Loucy (cell line): ENCODE data around the gene PTH2.
"Not testable (repeated sequence)": the region's sequence is repeated elsewhere in the genome, so short reads cannot be mapped to it uniquely, and the experiment has no call there.

ENCODE experiments used
- H2AFZ ChIP-seq: fragments of 200-600 bp; sonication (generic); 2 replicates; pipeline ENCODE4 v1.6.0; 2016; ENCODE audit warnings: antibody characterized with exemption, mild to moderate bottlenecking, low read length, moderate library complexity
- H3F3A ChIP-seq: fragments of 200-600 bp; 2 replicates; pipeline ENCODE4 v1.6.0; 2016; ENCODE audit warnings: antibody characterized with exemption, low read depth, mild to moderate bottlenecking
- H3K27me3 ChIP-seq: fragments of 200-600 bp; sonication (generic); 2 replicates; pipeline ENCODE4 v1.6.1; 2014; ENCODE audit warnings: low read length, mild to moderate bottlenecking; ENCODE audit not compliant: insufficient read depth, poor library complexity, severe bottlenecking
- H3K36me3 ChIP-seq: fragments of 200-600 bp; sonication (generic); 2 replicates; pipeline ENCODE4 v1.6.1; 2016; ENCODE audit warnings: low read length; ENCODE audit not compliant: insufficient read depth
- H3K4me1 ChIP-seq: fragments of 200-600 bp; sonication (generic); 2 replicates; pipeline ENCODE4 v1.5.1; 2014; ENCODE audit warnings: low read length, mild to moderate bottlenecking; ENCODE audit not compliant: insufficient read depth, poor library complexity, severe bottlenecking
- H3K4me2 ChIP-seq: fragments of 200-600 bp; sonication (generic); 2 replicates; pipeline ENCODE4 v1.6.0; 2014; ENCODE audit warnings: antibody characterized with exemption, low read length, low read depth, mild to moderate bottlenecking; ENCODE audit not compliant: poor library complexity, severe bottlenecking
- H3K4me3 ChIP-seq: fragments of 200-600 bp; sonication (generic); 2 replicates; pipeline ENCODE4 v1.5.1; 2014; ENCODE audit warnings: low read length, mild to moderate bottlenecking, mixed read lengths; ENCODE audit not compliant: poor library complexity, severe bottlenecking
- H3K79me2 ChIP-seq: fragments of 200-600 bp; sonication (generic); 2 replicates; pipeline ENCODE4 v1.6.1; 2014; ENCODE audit warnings: low read length; ENCODE audit not compliant: insufficient read depth
- H3K9ac ChIP-seq: fragments of 200-600 bp; sonication (generic); 2 replicates; pipeline ENCODE4 v1.6.0; 2014; ENCODE audit warnings: mild to moderate bottlenecking, low read depth, low read length, moderate library complexity; ENCODE audit not compliant: poor library complexity, severe bottlenecking
- H3K9me2 ChIP-seq: fragments of 200-600 bp; sonication (generic); replicated peaks from 2 replicates; pipeline ENCODE4 v1.6.1; 2016; ENCODE audit warnings: low read depth, low read length, mixed read lengths
- H3K9me3 ChIP-seq: fragments of 200-600 bp; sonication (generic); 2 replicates; pipeline ENCODE4 v1.6.1; 2014; ENCODE audit warnings: mild to moderate bottlenecking, antibody characterized with exemption, low read length, low read depth; ENCODE audit not compliant: insufficient read depth
- H4K20me1 ChIP-seq: fragments of 200-600 bp; sonication (generic); 2 replicates; pipeline ENCODE4 v1.6.0; 2014; ENCODE audit warnings: antibody characterized with exemption, low read length, mild to moderate bottlenecking; ENCODE audit not compliant: insufficient read depth, poor library complexity, severe bottlenecking
- CTCF ChIP-seq: fragments of 200-600 bp; sonication (generic); conservative IDR thresholded peaks from 2 replicates; pipeline ENCODE4 v1.5.1; 2014; ENCODE audit warnings: mild to moderate bottlenecking, antibody characterized with exemption, low read length
- EZH2phosphoT487 ChIP-seq: fragments of 200-600 bp; IDR thresholded peaks from 2 replicates; pipeline ENCODE4 v1.6.1; 2018; ENCODE audit warnings: antibody characterized with exemption, mild to moderate bottlenecking, moderate library complexity, borderline replicate concordance

PTH2 gene

GRCh38 chr19:49448432-49448786 is 25.2 kb upstream of the PTH2 start:
- no peaks in the 10 kb centered on the region for H3K9me2 ChIP-seq
- no peaks in the 10 kb centered on the region for H3K9me3 ChIP-seq
- no peak for TF ChIP-seq CTCF
- no peak for TF ChIP-seq EZH2phosphoT487
- no peak overlapping the region for H2AFZ ChIP-seq
- no peaks in the 10 kb centered on the region for H3K27me3 ChIP-seq
- H3K9ac ChIP-seq = no peak overlapping the region
- no peaks in the 10 kb centered on the region; the same call in 1 of the 2 replicates for H3K36me3 ChIP-seq
- H3K4me2 ChIP-seq = peak overlapping the region; percentile 8
- peaks cover 8% of the 10 kb centered on the region; the same call in 1 of the 2 replicates for H3F3A ChIP-seq
- peaks cover 19% of the 10 kb centered on the region for H3K4me1 ChIP-seq
- peaks cover 40% of the 10 kb centered on the region for H3K79me2 ChIP-seq
- peaks cover 22% of the 10 kb centered on the region for H4K20me1 ChIP-seq
- no peak overlapping the region for H3K4me3 ChIP-seq

GRCh38 chr19:49447485-49448431 is 24.5 kb upstream of the PTH2 start:
- Histone ChIP-seq H3K79me2 (peaks cover 40% of the 10 kb centered on the region), H3K27me3 (no peaks in the 10 kb centered on the region), H3K4me1 (peaks cover 19% of the 10 kb centered on the region), H3F3A (peaks cover 8% of the 10 kb centered on the region; the same call in 1 of the 2 replicates), H3K4me2 (peak overlapping the region; percentile 8), H3K4me3 (no peak overlapping the region), H3K36me3 (no peaks in the 10 kb centered on the region; the same call in 1 of the 2 replicates), H3K9me3 (no peaks in the 10 kb centered on the region), H2AFZ (no peak overlapping the region), H4K20me1 (peaks cover 22% of the 10 kb centered on the region), H3K9ac (no peak overlapping the region), H3K9me2 (no peaks in the 10 kb centered on the region)
- no peak for TF ChIP-seq EZH2phosphoT487
- no peak for TF ChIP-seq CTCF

DNA sequence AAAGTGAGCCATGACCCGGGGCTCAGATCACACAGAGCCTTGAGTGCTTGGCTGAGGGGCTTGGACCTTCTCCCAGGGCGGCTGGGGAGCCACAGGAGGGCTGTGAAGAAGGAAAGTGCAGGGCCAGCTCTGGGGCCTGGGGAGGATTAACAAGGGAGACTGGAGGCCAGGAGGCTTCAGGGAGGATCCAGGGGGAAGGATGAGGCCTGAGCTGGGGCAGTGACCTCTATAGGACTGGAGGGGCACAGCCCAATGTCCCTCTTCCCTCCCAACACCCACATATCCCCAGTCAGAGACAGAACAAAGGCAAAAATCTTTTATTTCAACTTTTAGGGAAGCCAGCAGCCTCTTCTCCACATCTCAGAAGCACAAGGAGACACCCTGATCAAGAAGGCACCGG is 22.8 kb upstream of the PTH2 start:
- peaks cover 8% of the 10 kb centered on the region; the same call in 1 of the 2 replicates for H3F3A ChIP-seq
- H3K9me3 ChIP-seq = no peaks in the 10 kb centered on the region
- no peak for TF ChIP-seq EZH2phosphoT487
- no peak for TF ChIP-seq CTCF
- no peak overlapping the region for H3K4me2 ChIP-seq
- peaks cover 22% of the 10 kb centered on the region for H4K20me1 ChIP-seq
- peaks cover 20% of the 10 kb centered on the region for H3K4me1 ChIP-seq
- H3K79me2 ChIP-seq = peaks cover 33% of the 10 kb centered on the region
- no peaks in the 10 kb centered on the region for H3K27me3 ChIP-seq
- no peak overlapping the region for H3K4me3 ChIP-seq
- no peaks in the 10 kb centered on the region for H3K9me2 ChIP-seq
- no peaks in the 10 kb centered on the region; the same call in 1 of the 2 replicates for H3K36me3 ChIP-seq
- no peak overlapping the region for H2AFZ ChIP-seq
- no peak overlapping the region for H3K9ac ChIP-seq

- H4K20me1 ChIP-seq = peaks cover 20% of the 10 kb centered on the region
- not testable (repeated sequence) for H3K27me3 ChIP-seq, H3K9me3 ChIP-seq, H3K9me2 ChIP-seq, H3K36me3 ChIP-seq, H3F3A ChIP-seq
- peak overlapping the region; percentile 78; the same call in 1 of the 2 replicates for H2AFZ ChIP-seq
- peak overlapping the region; percentile 90 for H3K4me3 ChIP-seq
- peaks cover 11% of the 10 kb centered on the region for H3K4me1 ChIP-seq
- H3K4me2 ChIP-seq = peak overlapping the region; percentile 94
- H3K79me2 ChIP-seq = peaks cover 16% of the 10 kb centered on the region
- H3K9ac ChIP-seq = peak overlapping the region; percentile 90
Observed at GRCh38 chr19:49444100-49444700, 21.0 kb upstream of the PTH2 start.
